GM19468 (cell line): ENCODE data around the gene IKZF3.
A peak's percentile ranks its signal among the peaks of the same experiment; 100 is the strongest.
"Not testable (repeated sequence)": the region's sequence is repeated elsewhere in the genome, so short reads cannot be mapped to it uniquely, and the experiment has no call there.

Source experiments
- ATAC-seq: cut with Tn5 transposase; IDR thresholded peaks from one replicate; pipeline ENCODE4 v1.9.1; 2021; ENCODE audit warnings: mild to moderate bottlenecking, moderate library complexity, moderate number of reproducible peaks; ENCODE audit not compliant: unreplicated experiment; ENCODE audit errors: extremely low read depth

Gene IKZF3

DNA sequence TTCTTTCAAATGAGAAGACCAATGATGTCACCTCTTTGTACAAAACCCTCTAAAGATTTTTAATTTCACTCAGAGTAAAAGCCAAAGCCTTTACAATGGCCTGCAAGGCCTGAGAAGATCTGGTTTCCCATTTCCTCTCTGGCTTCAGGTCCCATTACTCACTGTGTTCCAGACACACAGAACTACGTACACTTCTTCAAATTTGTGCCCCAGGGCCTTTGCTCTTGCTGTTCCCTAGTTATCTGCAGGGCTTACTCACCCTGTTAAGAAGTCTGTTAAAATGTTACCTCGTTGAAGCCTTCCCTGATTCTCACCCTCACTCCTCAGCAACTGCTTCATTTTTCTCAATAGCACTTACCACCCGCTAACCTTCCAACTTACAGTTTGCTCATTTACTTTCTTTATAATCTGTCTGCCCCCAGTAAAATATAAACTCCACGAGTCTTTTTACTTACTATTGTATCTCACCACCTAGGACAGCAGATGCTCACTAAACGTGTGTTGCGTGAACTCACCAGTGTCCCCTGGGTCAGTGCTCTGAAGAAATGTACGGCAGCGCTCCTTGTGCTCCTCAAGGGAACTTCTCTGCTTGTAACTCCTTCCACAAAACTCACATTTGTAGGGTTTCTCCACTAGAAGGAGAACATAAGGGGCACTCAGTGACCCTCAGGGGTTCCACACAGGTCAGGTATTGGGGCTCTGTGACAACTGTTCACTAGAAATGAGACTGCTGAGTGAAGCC is 76.2 kb downstream of the IKZF3 start:
- no peak for ATAC-seq

DNA sequence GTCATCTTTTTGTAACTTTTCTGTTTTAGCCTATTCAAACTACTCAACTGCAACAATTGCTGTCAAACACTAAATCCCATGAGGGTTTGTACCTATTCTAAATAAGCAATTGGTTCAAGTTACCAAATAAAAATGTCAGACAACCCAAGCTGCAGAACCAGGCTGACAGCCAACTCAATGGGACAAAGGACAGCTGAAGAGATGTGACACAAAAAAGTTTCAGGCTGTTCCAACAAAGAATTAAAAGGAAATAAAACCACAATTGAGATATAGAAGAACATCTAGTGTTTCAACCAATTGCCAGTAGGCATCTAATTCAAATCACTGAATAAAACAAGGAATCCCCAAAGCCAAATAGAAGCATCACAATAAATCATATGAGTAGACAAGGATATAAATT is 77.1 kb downstream of the IKZF3 start:
- ATAC-seq: no peak

DNA sequence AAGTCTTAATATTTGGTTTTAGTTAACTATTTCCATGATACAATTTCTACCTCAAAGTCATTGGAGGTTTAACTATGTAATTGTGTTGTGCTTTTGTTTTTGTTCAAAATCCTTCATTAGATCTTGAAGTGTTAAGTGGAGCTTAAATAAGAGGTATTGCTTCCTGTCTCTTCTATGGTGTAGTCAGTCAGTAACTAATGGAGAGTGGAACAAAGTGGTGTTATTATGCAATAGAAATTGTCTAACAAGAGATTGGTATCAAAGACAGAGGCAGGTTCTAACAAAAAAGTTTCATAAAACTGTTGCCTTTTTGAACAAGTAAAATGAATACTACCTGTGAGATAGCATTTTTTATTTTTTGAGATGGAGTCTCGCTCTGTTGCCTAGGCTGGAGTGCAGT is 81.1 kb downstream of the IKZF3 start:
- ATAC-seq: no peak

DNA sequence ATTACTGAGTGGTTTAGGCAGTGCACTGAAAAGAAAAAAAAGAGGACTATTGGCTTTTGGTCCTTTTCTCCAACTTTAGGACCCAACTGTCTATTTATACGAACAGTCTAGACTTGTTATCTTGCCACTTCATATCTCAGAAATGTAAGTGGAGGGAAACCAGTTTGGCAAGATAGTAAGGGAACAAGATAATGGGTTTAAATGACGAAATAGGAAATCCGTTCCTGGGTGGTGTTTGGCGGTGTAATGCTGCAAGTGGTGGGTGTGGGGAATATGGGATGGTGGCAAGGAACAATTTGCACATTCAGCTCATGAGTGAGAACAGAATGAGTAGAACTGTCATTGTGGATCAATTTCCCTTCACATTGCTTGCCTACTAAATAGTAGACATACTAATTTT is 81.6 kb downstream of the IKZF3 start:
- no peak for ATAC-seq

DNA sequence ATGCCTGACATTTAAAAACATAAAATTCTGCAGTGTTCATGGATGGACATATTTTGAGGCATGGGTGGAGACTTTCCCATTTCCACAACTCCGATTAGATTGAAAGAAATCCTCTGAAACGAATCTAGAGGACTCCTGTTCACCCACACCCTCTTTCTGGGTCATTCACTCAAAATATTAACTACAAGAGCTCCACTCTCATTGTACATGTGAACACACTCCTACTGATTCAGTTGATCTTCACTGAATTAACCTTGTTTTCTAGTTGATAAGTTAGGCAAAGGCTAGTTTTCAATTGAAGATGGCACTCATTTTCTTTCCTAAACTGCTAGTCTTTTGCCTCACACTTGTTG is 82.3 kb downstream of the IKZF3 start:
- no peak for ATAC-seq

DNA sequence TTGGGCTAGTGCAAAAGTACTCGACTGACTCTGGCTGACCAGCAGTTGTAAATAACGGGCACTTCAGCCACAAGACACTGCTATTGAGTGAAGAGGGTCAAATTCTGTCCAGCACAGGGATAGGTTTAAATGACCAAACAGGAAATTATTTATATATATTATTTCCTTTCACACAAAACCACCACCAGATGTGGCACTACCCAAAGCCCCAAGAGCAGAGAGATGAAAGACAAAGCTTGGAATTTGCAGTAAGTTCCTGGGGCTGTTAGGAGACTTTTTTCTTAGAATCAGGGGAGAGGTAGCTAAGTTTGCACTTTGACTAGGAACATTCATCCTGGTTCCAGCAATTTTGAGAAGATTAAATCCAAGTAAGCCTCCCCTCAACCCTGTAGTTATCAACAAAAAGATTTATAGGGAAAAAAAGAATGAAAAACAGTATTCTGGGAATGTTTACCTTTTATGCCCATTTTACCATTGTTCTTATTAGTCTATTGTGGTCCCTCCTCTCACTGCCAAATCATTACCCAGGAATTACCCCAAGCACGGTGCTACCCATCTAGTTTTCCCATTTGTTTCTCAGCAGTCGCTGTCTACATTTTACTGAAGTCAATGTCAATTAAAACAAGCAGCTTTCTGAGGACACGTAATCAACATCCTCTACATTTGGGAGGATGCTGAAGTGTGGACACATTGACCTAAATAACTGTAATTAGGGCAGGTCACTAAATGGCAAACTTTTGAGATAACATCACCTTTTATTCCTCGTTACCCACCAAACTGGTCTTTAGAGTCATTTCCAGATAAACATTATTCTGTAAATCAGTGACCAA is 82.9 kb downstream of the IKZF3 start:
- ATAC-seq: no peak

DNA sequence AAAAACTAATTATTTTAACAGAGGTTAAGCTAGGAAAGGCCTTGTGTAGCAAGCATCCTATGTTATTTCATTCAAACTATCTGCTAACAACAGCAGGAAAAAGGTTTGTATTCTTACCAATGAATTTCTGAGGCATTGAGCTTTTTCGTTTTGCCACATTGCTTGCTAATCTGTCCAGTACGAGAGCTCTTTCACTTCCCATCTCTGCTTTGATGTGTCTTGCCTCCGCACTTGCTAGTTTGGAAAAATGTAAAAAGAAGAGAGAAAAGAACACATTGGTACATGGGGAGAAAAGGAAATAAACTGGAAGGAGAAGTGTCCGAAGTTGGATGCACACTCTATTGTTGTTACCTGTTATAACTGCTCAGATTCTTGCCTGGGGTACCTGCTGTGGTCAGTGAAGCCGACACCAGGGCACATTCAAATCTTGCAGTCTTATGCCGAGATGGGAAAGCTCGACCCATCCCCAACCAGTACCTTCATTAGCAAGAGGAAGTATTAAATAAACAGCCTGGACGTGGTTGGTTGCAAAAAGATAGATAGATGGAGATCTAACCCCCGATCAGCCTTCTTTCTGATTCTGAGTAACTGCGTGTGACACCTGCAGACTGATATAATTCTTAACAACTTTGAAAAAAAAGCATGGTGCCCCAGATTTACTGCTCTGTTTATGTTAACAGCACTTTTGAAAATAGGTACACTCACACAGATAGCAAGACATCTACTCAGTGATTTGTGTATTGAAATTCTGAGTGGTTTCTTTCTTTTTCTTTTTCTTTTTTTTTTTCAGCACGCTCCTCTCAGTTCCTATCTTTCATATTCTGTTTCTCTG is 86.4 kb downstream of the IKZF3 start:
- ATAC-seq: peak; percentile 35

DNA sequence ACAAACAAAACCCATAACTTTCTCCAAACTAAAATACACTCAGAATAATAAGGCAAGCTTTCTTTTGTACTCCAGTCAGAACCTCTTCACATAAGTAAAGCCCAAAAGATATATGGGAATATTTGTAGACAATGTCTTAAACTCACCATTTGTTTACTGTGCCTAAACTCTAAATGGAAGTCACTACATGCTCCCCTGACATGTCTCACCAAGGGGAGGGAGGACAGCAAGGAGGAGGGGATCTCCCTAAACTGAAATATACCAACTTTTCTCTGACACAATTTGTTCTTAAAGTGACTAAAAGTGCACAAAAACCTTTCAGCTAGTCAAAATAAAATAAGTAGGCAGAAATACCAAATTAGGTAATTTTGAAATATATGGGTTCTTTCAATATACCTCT is 87.9 kb downstream of the IKZF3 start:
- no peak for ATAC-seq

DNA sequence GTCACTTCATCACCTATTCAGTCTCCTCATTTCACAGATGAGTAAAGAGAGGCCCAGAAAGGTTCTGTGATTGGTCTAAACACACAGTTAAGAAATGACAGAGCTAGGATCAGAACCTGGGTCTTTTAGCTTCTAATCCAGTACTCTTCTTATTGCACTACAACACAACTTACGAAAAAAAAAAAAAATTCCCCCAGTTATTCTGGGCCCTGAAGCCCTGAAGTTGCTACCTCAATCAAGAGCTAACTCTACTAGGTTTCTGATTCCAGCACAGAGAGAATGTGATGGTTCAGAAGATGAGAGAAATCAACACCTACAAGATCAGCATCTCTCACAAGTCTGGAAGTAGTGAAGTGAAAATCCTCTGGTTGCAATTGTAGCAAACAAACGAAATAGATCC is 89.1 kb downstream of the IKZF3 start:
- ATAC-seq: no peak

DNA sequence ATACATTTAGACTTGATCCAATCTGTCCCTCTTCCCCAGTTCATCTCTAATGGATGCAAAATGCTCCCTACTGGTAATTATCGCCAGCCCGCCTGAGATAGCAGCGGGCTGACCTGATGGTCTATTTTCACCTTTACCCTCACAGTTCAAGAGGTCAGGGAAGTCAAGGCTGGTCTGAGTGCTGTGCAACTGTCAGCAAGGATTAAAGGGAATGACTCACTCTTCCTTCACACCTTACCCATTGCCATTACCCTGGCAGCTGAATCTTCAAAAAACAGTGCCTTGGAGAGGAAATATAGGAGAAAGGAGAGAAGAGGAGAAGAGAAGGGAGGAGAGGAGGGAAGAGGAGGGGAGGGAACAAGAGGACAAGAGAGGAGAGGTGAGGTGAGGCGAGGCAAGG is 90.1 kb downstream of the IKZF3 start:
- ATAC-seq: no peak

DNA sequence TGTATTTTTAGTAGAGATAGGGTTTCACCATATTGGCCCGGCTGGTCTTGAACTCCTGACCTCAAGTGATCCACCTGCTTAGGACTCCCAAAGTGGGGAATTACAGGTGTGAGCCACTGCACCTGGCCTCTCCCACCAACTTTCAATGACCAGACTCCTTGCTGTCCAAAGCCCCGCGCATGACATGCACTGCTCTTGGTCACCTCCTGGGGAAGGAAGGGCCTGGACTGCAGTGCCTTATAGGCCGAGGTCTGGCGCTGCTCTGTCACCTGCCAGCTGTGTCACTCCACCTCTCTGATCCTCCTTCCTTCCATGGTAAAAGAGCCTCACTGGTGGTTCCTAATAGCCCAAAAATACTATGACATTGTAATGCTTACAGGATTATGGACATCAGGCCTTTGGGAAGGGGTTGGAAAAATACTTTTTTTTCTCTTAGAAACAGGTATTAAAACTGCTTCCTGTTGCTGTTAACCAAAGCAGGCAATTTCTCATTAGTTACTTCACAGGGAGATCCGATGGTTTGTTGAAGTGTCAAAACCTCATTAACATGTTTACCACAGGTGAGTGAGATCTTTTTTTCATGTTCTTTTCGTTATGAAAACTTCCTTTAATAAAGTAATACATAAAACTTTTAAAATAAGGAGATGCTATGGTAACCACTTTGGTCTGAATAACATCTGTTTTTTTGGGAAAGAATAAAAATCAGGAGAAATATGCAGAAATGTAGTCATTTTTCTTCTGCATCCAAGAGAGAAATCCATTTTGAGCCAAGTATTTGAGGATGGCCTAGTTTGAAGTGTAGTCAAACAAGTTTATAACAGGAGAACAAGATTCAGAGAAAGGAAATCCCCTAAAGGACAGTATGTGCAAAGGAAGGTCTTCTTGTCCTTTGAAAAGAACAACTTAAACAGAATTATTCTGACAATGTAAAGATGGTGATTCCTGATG is 90.9 kb downstream of the IKZF3 start:
- ATAC-seq: no peak

DNA sequence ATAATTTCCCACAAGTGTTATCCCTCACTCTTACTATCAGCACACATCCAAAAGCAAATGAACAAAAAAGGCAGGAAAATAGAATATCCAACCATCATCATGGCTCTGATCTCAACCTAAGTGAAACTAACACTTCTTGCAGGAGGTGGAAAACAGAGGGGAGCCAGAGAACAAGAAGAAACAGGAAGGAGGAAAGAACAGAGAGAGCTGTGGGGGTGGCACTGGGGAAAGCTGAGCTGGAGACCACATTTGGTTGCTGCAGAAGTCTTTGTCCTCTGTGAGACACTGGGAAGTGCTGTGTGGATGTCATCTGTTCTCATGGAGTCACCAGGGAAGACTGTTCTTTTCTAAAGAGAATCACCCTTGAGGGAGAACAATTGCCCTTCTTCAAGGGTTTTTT is 91.7 kb downstream of the IKZF3 start:
- no peak for ATAC-seq

DNA sequence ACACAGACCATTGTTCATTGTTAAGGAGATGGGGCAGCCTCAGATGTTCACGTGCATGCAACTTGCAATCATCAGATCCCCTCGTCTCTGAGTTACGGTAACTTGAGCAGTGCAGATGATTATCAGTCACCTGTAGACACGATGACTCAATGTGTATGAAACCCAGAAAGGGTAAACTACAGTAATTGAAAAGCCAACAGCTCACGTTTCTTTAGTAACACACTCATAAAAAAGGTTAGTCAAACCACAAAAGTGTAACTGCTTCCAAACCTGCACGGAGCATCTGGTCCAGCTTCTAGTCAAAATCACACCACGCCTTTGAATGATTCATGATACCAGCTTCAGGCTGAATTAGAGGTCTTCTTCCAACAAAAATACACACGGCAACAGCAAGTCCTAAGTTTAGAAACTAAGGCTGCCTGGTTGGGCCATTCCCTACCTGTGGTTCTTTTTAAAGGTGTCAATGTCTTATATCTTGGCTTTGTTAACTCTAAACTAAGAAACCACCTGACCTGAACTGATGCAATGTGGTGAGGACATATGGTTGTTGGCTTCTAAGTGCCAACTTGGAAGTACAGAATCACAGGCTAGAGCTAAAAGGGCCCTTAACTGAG is 94.0 kb downstream of the IKZF3 start:
- ATAC-seq: no peak

DNA sequence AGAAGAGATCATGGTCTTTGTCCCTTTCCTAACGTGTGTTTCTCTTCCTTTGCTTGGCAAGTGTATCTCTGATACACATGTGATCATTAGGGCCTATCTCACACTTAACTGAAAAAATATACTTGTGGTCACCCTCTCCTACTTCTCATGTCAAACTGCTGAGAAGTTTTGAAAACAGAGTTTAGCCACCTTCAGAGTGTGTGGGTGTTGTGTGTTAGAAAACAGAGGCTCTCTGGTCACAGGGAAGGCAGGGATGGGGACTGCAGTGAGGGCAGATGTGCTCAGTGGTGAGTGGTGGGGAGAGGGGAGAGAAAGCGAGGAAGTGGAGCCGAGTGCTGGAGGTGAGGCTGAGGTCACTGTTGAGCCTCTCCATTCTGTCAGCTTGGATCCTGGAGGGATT is 97.0 kb downstream of the IKZF3 start:
- ATAC-seq: no peak

DNA sequence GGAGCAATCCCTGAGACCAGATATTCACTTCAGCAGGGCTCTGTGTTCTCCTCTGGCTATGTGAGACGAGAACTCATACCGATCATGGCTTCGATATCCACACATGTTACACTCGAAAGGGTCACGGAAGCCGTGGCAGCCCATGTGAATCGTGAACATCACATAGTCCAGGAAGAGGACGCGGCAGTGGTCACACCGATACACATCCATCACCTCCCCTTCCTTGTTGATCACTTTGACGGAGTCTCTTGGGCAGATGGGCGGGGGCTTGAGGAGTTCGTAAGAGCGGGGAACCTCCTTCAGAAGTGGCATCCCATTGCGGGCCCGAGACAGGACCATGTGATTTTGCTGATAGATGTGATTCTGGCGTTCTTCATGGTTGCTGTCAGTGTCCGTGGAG is 98.3 kb downstream of the IKZF3 start:
- ATAC-seq: no peak

DNA sequence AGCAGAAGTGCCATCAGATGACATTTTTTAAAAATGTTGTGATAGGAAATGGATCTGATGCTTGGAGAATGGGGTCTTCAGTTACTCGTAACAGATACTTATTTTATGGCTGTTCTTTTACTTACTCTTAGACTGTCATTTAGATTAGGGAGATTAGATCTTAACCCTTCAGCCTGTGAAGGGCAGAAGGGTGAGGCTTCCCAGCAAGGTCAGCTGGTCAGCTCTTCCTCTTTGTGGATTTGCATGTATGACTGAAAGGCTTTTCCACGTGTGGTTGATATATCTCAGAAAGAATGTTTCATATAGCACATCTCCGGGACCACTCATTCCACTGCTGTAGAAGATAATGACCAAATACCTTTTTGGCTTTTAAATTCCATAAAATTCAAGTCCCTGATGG is 98.9 kb downstream of the IKZF3 start:
- no peak for ATAC-seq

DNA sequence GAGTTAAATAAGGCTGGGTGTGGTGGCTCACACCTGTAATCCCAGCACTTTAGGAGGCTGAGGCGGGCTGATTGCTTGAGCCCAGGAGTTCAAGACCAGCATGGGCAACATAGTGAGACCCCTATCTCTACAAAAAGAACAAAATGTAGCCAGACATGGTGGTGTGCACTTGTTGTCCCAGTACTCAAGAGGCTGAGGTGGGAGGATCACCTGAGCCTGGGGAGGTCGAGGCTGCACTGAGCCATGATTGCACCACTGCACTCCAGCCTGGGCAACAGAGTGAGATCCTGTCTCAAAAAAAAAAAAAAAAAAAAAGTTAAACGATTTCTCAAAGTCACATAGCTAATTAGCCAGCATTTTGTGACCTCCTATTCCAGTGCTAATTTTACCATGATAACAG is 99.9 kb downstream of the IKZF3 start:
- not testable (repeated sequence) for ATAC-seq

DNA sequence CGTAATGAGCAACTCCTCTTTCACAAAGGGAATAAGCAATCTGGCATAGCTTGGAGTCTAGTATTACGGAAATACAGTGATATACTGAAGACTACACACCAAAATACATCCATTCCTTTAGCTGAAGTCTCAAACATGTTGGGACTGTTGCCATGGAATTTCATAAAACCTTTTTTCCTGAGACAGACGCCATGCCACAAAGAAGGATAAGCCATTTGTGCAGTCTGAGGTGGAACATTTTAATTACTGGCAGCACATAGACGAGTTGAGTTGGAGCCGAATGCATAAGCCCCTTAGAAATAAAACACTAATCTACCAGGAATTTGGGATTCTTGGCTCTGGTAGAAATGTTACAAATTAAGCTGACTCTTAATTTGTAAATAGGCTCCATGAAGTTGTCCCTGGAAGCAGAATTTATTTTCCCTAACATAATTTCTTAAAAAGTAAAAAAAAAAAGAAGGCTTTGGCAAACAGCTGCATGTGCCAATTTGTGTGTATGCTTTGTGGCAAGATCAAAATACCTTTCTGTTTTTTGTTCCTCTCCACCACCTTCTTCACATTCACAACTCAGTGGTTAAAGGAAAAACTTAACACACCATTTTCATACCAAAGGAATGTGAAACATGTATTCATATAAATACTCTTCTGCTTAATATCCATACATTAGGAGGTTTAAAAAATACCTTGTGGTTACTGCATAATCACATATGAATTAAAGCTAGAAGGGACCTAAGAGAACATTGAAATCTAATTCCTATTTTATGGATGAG is 100.9 kb downstream of the IKZF3 start:
- ATAC-seq: no peak
